ENCODE results near the gene MBLAC1.

MBLAC1 gene

DNA sequence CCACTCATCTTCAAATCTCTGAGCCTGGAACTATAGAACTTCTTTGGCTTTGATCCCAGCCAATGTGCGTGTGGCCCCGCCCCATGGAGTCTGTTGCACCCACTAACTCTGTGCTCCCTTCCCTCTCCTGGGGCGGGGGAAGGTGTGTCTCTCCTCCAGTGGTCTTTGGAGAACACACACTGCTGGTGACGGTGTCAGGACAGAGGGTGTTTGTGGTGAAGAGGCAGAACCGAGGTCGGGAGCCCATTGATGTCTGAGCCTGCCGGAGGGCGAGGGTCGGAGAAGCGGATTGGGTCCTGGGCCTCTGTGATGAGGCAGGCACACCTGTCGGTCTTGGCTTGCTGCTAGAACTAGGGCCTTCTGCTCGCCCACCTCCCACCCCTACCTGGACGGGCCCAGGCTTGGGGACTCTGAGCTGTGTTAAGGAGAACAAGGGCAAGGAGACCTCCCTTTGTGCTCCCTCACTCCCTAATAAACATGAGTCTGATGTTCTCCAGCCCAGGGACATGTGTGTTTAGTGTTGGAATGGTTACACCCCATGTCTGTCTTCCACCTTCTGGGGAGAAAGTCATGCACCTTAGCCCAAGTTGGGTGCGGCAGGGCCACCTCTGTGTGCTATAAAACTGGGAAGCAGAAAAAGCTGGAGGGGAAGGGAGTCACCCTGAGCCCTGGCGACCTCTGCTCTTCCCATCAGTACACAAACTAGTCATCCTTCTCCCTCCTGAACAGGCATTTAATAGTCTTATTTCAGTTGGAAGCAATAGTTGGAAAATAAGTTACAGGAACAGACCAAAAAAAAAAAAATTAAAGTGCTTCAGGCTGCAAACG, 27.2 kb downstream of the MBLAC1 start:
- peaks cover 4 to 32% (median 26%) of the 10 kb centered on the region in 4 donors for H3K4me1 ChIP-seq
- no peak for DNase-seq
- no peaks in the 10 kb centered on the region for H3K27me3 ChIP-seq

GRCh38 chr7:100154651-100155491, 28.1 kb downstream of the MBLAC1 start:
- H3K4me1 ChIP-seq: peaks cover 2 to 28% (median 21%) of the 10 kb centered on the region in 4 donors
- intact Hi-C loops (cut with DNase I; ENCODE audit: low total_unique reads): no loop called here
- no peak overlapping the region for H3K4me3 ChIP-seq
- H3K9me3 ChIP-seq: no peaks in the 10 kb centered on the region
- no peak for TF ChIP-seq CTCF (IDR thresholded peaks at IDR 0.05)
- DNase-seq: no peak
- no peaks in the 10 kb centered on the region for H3K27me3 ChIP-seq
- no peak overlapping the region for H3K27ac ChIP-seq
- peaks cover 12 to 51% (median 31%) of the 10 kb centered on the region in 3 donors for H3K36me3 ChIP-seq

More for the DNA sequence above, 27.2 kb downstream of the MBLAC1 start:
- Histone ChIP-seq H3K9me3 (no peaks in the 10 kb centered on the region), H3K4me3 (no peak overlapping the region), H3K27ac (no peak overlapping the region), H3K36me3 (peaks cover 12 to 51% (median 31%) of the 10 kb centered on the region in 3 donors)
- no peak for TF ChIP-seq CTCF (IDR thresholded peaks at IDR 0.05)
- intact Hi-C loops (cut with DNase I; ENCODE audit: low total_unique reads): no loop called here

DNA sequence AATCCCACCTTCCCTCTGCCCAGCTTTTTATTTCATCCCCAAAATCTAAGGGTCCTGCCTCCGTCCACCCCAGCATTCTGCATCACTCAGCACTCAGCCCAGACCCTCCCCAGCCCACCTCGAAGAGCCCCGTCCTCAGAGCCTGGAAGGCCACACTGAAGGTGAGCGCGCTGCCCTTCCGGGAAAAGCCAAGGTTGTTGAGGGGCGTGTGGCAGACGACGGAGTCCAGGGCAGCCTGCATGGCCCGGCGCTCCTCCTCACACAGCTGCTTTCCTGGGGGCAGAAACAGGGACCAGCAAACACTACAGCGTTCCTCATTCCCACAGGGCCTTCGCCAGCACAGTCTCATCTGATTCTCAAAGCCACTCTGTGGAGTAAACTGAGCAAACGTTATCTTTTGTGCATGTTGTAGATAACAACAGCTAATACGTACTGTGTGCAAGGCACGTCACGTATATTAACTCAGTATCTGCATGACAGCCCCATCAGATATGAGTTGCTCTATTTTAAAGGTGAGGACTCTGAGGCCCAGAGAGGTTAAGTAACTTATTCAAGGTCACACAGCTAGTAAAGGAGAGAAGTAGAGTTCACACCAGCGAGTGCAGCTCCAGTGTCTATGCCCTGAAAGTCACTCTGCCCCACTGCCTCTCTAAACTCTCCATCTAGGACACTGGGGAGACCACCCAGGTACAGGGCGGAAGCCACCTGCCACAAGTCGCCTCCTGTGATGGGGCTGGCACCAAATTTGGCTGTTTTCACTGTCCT, 29.0 kb downstream of the MBLAC1 start:
- Histone ChIP-seq H3K9me3 (no peaks in the 10 kb centered on the region), H3K27ac (no peak overlapping the region), H3K36me3 (peaks cover 12 to 51% (median 31%) of the 10 kb centered on the region in 3 donors), H3K4me1 (peaks cover 0 to 24% (median 18%) of the 10 kb centered on the region in 4 donors), H3K27me3 (no peaks in the 10 kb centered on the region), H3K4me3 (no peak overlapping the region)
- no peak for DNase-seq
- intact Hi-C loops (cut with DNase I; ENCODE audit: low total_unique reads): no loop called here
- TF ChIP-seq CTCF (IDR thresholded peaks at IDR 0.05): no peak

DNA sequence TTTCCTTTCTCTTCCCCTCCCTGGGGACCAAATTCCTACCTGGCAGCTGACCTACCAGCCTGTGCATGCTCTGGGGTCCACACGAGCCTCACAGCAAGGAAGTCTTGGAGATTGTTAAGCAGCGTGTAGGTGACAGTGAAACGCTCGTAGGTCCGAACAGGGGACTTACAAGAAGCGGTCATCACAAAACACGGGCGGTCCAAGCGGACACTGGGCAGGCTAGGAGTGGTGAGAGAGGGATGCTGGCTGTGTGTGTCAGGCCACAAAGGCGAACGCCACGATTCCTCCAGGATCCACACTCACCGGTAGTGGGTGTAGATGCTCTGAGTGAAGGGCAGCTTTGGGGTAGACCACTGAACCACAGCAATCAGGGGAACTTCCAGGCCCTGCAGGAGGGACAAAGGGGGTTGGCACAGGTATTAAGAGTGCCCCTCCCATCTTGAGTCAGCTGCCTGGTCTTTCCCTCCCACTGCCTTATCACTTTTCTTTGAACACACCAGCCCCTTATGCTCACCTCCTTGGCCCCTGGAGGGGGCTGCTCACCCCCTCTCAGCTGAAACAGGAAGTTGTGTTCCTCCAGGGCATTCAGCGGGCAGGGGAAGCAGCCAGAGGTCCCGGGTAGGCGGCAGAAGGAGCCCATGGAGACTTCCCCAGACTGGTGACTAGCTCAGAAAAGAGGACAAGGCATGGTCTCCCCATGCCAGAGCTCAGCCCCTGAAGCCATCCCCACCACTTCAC, 29.7 kb downstream of the MBLAC1 start:
- Histone ChIP-seq H3K4me1 (peaks cover 0 to 24% (median 18%) of the 10 kb centered on the region in 4 donors), H3K9me3 (no peaks in the 10 kb centered on the region), H3K27me3 (no peaks in the 10 kb centered on the region), H3K27ac (peak overlapping the region in 1 of 2 donors; percentile 71), H3K36me3 (peaks cover 12 to 51% (median 31%) of the 10 kb centered on the region in 3 donors), H3K4me3 (no peak overlapping the region)
- no peak for DNase-seq
- no peak for TF ChIP-seq CTCF (IDR thresholded peaks at IDR 0.05)
- intact Hi-C loops (cut with DNase I; ENCODE audit: low total_unique reads): no loop called here

GRCh38 chr7:100157069-100157333, 30.2 kb downstream of the MBLAC1 start:
- no peak overlapping the region for H3K4me3 ChIP-seq
- H3K27me3 ChIP-seq: no peaks in the 10 kb centered on the region
- peaks cover 12 to 47% (median 31%) of the 10 kb centered on the region in 3 donors for H3K36me3 ChIP-seq
- DNase-seq: no peak
- intact Hi-C loops (cut with DNase I; ENCODE audit: low total_unique reads): no loop called here
- no peak for TF ChIP-seq CTCF (IDR thresholded peaks at IDR 0.05)
- H3K27ac ChIP-seq: peak overlapping the region; percentile 71 to 80
- no peaks in the 10 kb centered on the region for H3K9me3 ChIP-seq
- peaks cover 0 to 24% (median 18%) of the 10 kb centered on the region in 4 donors for H3K4me1 ChIP-seq
